Measurements from ENCODE around the gene ADAMTSL3. TPM values are rescaled to one million over a fixed set of nuclear protein-coding genes. Genes with fewer than 3 reads are reported as not detected.
"Not testable (repeated sequence)": the region's sequence is repeated elsewhere in the genome, so short reads cannot be mapped to it uniquely, and the experiment has no call there.

ADAMTSL3 gene
- total RNA-seq, 5 donors from 2014 or later (not counting 1 experiment from before 2014, with no cell fraction given), result 0.07 to 0.15 (median 0.12) TPM; not detected in 1

GRCh38 chr15:83747718-83748110 lies 93.8 kb downstream of the ADAMTSL3 start:
- Mint-ChIP-seq H3K4me1 (no peaks in the 10 kb centered on the region), H3K27me3 (peaks cover 0 to 3% of the 10 kb centered on the region in 2 donors), H3K4me3 (no peak overlapping the region), H3K27ac (no peak overlapping the region), H3K9me3 (peaks cover 0 to 8% (median 0%) of the 10 kb centered on the region in 3 donors), H3K36me3 (no peaks in the 10 kb centered on the region)
- DNase-seq (no peak), ATAC-seq (replicated peaks in 1 of 4) (no peak)
- ChIA-PET CTCF (no interaction called here), POLR2A (no interaction called here)
- H3K4me3 ChIP-seq (ENCODE audit: control insufficient read depth in 1 of 2, extremely low read depth in 1 of 2, low read length in 1 of 2), result no peak overlapping the region
- WGBS (ENCODE audit: insufficient coverage), result 80% methylated on average over 1 of the region's 5 CpGs
- H3K27me3 ChIP-seq (replicated peaks in 1 of 2; ENCODE audit: control insufficient read depth in 2 of 2, extremely low read depth in 1 of 2, insufficient read depth in 2 of 2, low read length in 1 of 2), result peaks cover 0 to 4% of the 10 kb centered on the region in 2 experiments
- H3K4me1 ChIP-seq (ENCODE audit: control insufficient read depth in 1 of 2, extremely low read depth in 1 of 2, insufficient read depth in 2 of 2, low read length in 2 of 2), result no peaks in the 10 kb centered on the region
- no peaks in the 10 kb centered on the region for H3K9me3 ChIP-seq
- H3K36me3 ChIP-seq (ENCODE audit: control insufficient read depth in 2 of 2, extremely low read depth in 1 of 2, insufficient read depth in 1 of 2, low read length in 1 of 2), result no peaks in the 10 kb centered on the region
- H3K27ac ChIP-seq (ENCODE audit: low read length), result no peak overlapping the region

DNA sequence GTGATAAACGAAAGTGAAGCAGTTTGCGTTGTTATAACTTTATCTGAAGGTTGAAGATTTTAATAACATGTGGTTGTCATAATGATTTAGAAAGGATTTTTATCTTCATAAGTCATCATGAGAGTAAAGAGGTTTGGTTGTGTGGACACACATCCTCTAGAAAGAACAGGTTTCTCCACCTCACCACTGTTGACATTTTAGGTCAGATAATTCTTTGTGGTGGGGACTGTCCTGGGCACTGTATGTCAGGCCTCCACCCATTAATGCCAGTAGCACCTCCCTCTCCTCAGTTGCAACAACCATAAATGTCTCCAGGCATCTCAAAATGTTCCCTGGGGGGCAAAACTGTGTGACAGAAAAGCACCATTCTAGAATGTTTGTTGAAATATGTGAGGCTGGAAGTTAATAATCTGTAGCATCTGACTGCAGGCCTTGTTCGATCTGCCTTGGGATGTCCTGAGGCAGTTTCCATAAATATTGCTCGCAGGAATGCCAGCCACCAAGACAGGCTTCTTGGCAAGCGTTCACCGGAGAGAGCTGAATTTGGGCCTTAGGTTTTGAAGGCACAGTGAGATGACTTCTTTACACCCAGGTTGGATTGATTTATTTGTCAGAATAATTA lies 100.1 kb downstream of the ADAMTSL3 start:
- POLR2A ChIA-PET, result no interaction called here
- no peaks in the 10 kb centered on the region for H3K36me3 ChIP-seq (ENCODE audit: control insufficient read depth in 2 of 2, extremely low read depth in 1 of 2, insufficient read depth in 1 of 2, low read length in 1 of 2)
- Mint-ChIP-seq H3K9me3 (peaks cover 6 to 11% (median 9%) of the 10 kb centered on the region in 3 donors), H3K27ac (no peak overlapping the region), H3K36me3 (no peaks in the 10 kb centered on the region), H3K4me3 (no peak overlapping the region), H3K4me1 (no peaks in the 10 kb centered on the region), H3K27me3 (peaks cover 0 to 3% of the 10 kb centered on the region in 2 donors)
- no peaks in the 10 kb centered on the region for H3K9me3 ChIP-seq
- ATAC-seq (replicated peaks in 1 of 4) (no peak), DNase-seq (no peak)
- H3K27ac ChIP-seq (ENCODE audit: low read length), result no peak overlapping the region
- no peaks in the 10 kb centered on the region for H3K4me1 ChIP-seq (ENCODE audit: control insufficient read depth in 1 of 2, extremely low read depth in 1 of 2, insufficient read depth in 2 of 2, low read length in 2 of 2)
- WGBS (ENCODE audit: insufficient coverage), result 73% methylated on average over 2 of the region's 6 CpGs
- H3K27me3 ChIP-seq (replicated peaks in 1 of 2; ENCODE audit: control insufficient read depth in 2 of 2, extremely low read depth in 1 of 2, insufficient read depth in 2 of 2, low read length in 1 of 2), result no peaks in the 10 kb centered on the region
- CTCF ChIA-PET, result no interaction called here
- H3K4me3 ChIP-seq (ENCODE audit: control insufficient read depth in 1 of 2, extremely low read depth in 1 of 2, low read length in 1 of 2), result no peak overlapping the region

- H3K4me1 ChIP-seq (ENCODE audit: control insufficient read depth in 1 of 2, extremely low read depth in 1 of 2, insufficient read depth in 2 of 2, low read length in 2 of 2); H3K9me3 Mint-ChIP-seq; H3K4me3 Mint-ChIP-seq; H3K27me3 Mint-ChIP-seq; DNase-seq; H3K27me3 ChIP-seq (replicated peaks in 1 of 2; ENCODE audit: control insufficient read depth in 2 of 2, extremely low read depth in 1 of 2, insufficient read depth in 2 of 2, low read length in 1 of 2); H3K36me3 ChIP-seq (ENCODE audit: control insufficient read depth in 2 of 2, extremely low read depth in 1 of 2, insufficient read depth in 1 of 2, low read length in 1 of 2); H3K9me3 ChIP-seq; H3K27ac ChIP-seq (ENCODE audit: low read length); H3K4me1 Mint-ChIP-seq; H3K27ac Mint-ChIP-seq; ATAC-seq (replicated peaks in 1 of 4); POLR2A ChIA-PET; CTCF ChIA-PET; H3K36me3 Mint-ChIP-seq; H3K4me3 ChIP-seq (ENCODE audit: control insufficient read depth in 1 of 2, extremely low read depth in 1 of 2, low read length in 1 of 2): not testable (repeated sequence)
- no CpG with 5 or more reads among the region's 1 CpG for WGBS (ENCODE audit: insufficient coverage)
These were observed 103.4 kb downstream of the ADAMTSL3 start for GRCh38 chr15:83757291-83757690.

GRCh38 chr15:83762367-83762766 lies 108.4 kb downstream of the ADAMTSL3 start:
- Histone ChIP-seq H3K36me3 (ENCODE audit: control insufficient read depth in 2 of 2, extremely low read depth in 1 of 2, insufficient read depth in 1 of 2, low read length in 1 of 2) (no peaks in the 10 kb centered on the region), H3K9me3 (no peaks in the 10 kb centered on the region), H3K4me3 (ENCODE audit: control insufficient read depth in 1 of 2, extremely low read depth in 1 of 2, low read length in 1 of 2) (no peak overlapping the region), H3K27ac (ENCODE audit: low read length) (no peak overlapping the region), H3K27me3 (replicated peaks in 1 of 2; ENCODE audit: control insufficient read depth in 2 of 2, extremely low read depth in 1 of 2, insufficient read depth in 2 of 2, low read length in 1 of 2) (peaks cover 0 to 5% of the 10 kb centered on the region in 2 experiments), H3K4me1 (ENCODE audit: control insufficient read depth in 1 of 2, extremely low read depth in 1 of 2, insufficient read depth in 2 of 2, low read length in 2 of 2) (no peaks in the 10 kb centered on the region)
- H3K36me3 Mint-ChIP-seq, result no peaks in the 10 kb centered on the region
- H3K4me3 Mint-ChIP-seq, result no peak overlapping the region
- WGBS (ENCODE audit: insufficient coverage), result 100% methylated on average over 1 of the region's 5 CpGs
- H3K27me3 Mint-ChIP-seq, result peaks cover 3 to 5% of the 10 kb centered on the region in 2 donors
- no peaks in the 10 kb centered on the region for H3K4me1 Mint-ChIP-seq
- ChIA-PET POLR2A (no interaction called here), CTCF (no interaction called here)
- H3K9me3 Mint-ChIP-seq, result peaks cover 6 to 9% (median 6%) of the 10 kb centered on the region in 3 donors
- ATAC-seq (replicated peaks in 1 of 4) (no peak), DNase-seq (no peak)
- no peak overlapping the region for H3K27ac Mint-ChIP-seq

- peaks cover 0 to 5% of the 10 kb centered on the region in 2 experiments for H3K27me3 ChIP-seq (replicated peaks in 1 of 2; ENCODE audit: control insufficient read depth in 2 of 2, extremely low read depth in 1 of 2, insufficient read depth in 2 of 2, low read length in 1 of 2)
- H3K36me3 Mint-ChIP-seq, result no peaks in the 10 kb centered on the region
- DNase-seq (no peak), ATAC-seq (replicated peaks in 1 of 4) (no peak)
- no peaks in the 10 kb centered on the region for H3K9me3 ChIP-seq
- ChIA-PET CTCF (no interaction called here), POLR2A (no interaction called here)
- H3K4me3 ChIP-seq (ENCODE audit: control insufficient read depth in 1 of 2, extremely low read depth in 1 of 2, low read length in 1 of 2), result no peak overlapping the region
- no peak overlapping the region for H3K4me3 Mint-ChIP-seq
- WGBS (ENCODE audit: insufficient coverage), result 55% methylated on average over 4 of the region's 8 CpGs
- H3K27me3 Mint-ChIP-seq, result peaks cover 3 to 9% of the 10 kb centered on the region in 2 donors
- no peaks in the 10 kb centered on the region for H3K36me3 ChIP-seq (ENCODE audit: control insufficient read depth in 2 of 2, extremely low read depth in 1 of 2, insufficient read depth in 1 of 2, low read length in 1 of 2)
- no peak overlapping the region for H3K27ac ChIP-seq (ENCODE audit: low read length)
- H3K9me3 Mint-ChIP-seq, result no peaks in the 10 kb centered on the region
- no peaks in the 10 kb centered on the region for H3K4me1 ChIP-seq (ENCODE audit: control insufficient read depth in 1 of 2, extremely low read depth in 1 of 2, insufficient read depth in 2 of 2, low read length in 2 of 2)
- no peaks in the 10 kb centered on the region for H3K4me1 Mint-ChIP-seq
- H3K27ac Mint-ChIP-seq, result no peak overlapping the region
These were observed 110.4 kb downstream of the ADAMTSL3 start for GRCh38 chr15:83764201-83764838.

DNA sequence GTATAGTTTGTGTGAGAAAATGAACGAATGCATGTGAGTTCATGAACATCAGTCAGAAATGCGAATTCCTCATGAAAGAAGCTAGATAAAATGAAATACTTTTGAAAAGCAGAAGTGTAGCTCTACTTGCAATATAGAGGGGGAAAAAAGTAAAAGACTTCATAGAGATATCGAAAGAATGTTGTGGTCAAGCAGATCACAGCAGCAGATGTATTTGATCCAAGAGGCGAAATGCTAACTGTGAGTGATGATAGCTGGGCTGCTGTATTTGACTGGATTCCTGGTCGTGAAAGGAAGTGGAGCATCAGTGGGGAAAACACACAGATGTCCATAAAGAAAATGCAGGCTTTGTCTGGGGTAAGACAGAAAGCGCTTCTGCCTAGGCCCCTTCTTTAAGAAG lies 112.4 kb downstream of the ADAMTSL3 start:
- Histone ChIP-seq H3K4me3 (ENCODE audit: control insufficient read depth in 1 of 2, extremely low read depth in 1 of 2, low read length in 1 of 2) (no peak overlapping the region), H3K27ac (ENCODE audit: low read length) (no peak overlapping the region), H3K36me3 (ENCODE audit: control insufficient read depth in 2 of 2, extremely low read depth in 1 of 2, insufficient read depth in 1 of 2, low read length in 1 of 2) (no peaks in the 10 kb centered on the region), H3K27me3 (replicated peaks in 1 of 2; ENCODE audit: control insufficient read depth in 2 of 2, extremely low read depth in 1 of 2, insufficient read depth in 2 of 2, low read length in 1 of 2) (peaks cover 0 to 5% of the 10 kb centered on the region in 2 experiments), H3K4me1 (ENCODE audit: control insufficient read depth in 1 of 2, extremely low read depth in 1 of 2, insufficient read depth in 2 of 2, low read length in 2 of 2) (no peaks in the 10 kb centered on the region), H3K9me3 (no peaks in the 10 kb centered on the region)
- Mint-ChIP-seq H3K9me3 (peaks cover 0 to 2% (median 0%) of the 10 kb centered on the region in 3 donors), H3K4me3 (no peak overlapping the region), H3K27me3 (peaks cover 3 to 9% of the 10 kb centered on the region in 2 donors), H3K27ac (no peak overlapping the region), H3K4me1 (no peaks in the 10 kb centered on the region), H3K36me3 (no peaks in the 10 kb centered on the region)
- WGBS (ENCODE audit: insufficient coverage), result 78% methylated on average over 5 of the region's 6 CpGs
- ATAC-seq (replicated peaks in 1 of 4) (no peak), DNase-seq (no peak)
- CTCF ChIA-PET, result no interaction called here
- POLR2A ChIA-PET, result no interaction called here

All from T-cell (primary cell).